HepG2 (cell line): ENCODE results near the gene PCBP1. TPM values are rescaled to one million over a fixed set of nuclear protein-coding genes. Genes with fewer than 3 reads are reported as not detected.

ENCODE experiments used
- BCL6 ChIP-seq: IDR thresholded peaks from 2 replicates; pipeline ENCODE4 v1.6.1; 2016; ENCODE audit warnings: missing genetic modification reagents, missing compliant biosample characterization
- FOXK2 ChIP-seq: fragments of 450-650 bp; IDR thresholded peaks from 2 replicates; pipeline ENCODE4 v1.6.1; 2016
- GPN1 ChIP-seq: sonication (generic); formaldehyde crosslinking; IDR thresholded peaks from 2 replicates; pipeline ENCODE4 v1.5.1; 2020; ENCODE audit warnings: missing genetic modification reagents, borderline replicate concordance
- HBP1 ChIP-seq: IDR thresholded peaks from 2 replicates; pipeline ENCODE4 v1.6.1; 2016; ENCODE audit warnings: low read depth, control low read depth
- HOXD1 ChIP-seq: sonication (generic); formaldehyde crosslinking; IDR thresholded peaks from 2 replicates; pipeline ENCODE4 v1.5.0; 2020; ENCODE audit warnings: missing genetic modification reagents
- KMT2B ChIP-seq: IDR thresholded peaks from 2 replicates; pipeline ENCODE4 v1.6.1; 2016; ENCODE audit warnings: missing genetic modification reagents, missing compliant biosample characterization
- NAIF1 ChIP-seq: sonication (generic); formaldehyde crosslinking; IDR thresholded peaks from 2 replicates; pipeline ENCODE4 v1.5.0; 2020; ENCODE audit warnings: mild to moderate bottlenecking, missing genetic modification reagents, borderline replicate concordance
- PAX8 ChIP-seq: sonication (generic); formaldehyde crosslinking; IDR thresholded peaks from 2 replicates; pipeline ENCODE4 v1.8.0; 2022; ENCODE audit warnings: mild to moderate bottlenecking, missing genetic modification reagents, borderline replicate concordance
- PBX2 ChIP-seq: IDR thresholded peaks from 2 replicates; pipeline ENCODE4 v1.6.1; 2016; ENCODE audit warnings: control low read depth
- PHF21A ChIP-seq: sonication (generic); formaldehyde crosslinking; IDR thresholded peaks from 2 replicates; pipeline ENCODE4 v1.5.0; 2020; ENCODE audit warnings: mild to moderate bottlenecking, missing genetic modification reagents
- SMARCC2 ChIP-seq: fragments of 450-650 bp; IDR thresholded peaks from 2 replicates; pipeline ENCODE4 v1.6.1; 2017; ENCODE audit warnings: antibody characterized with exemption, mild to moderate bottlenecking
- TIGD3 ChIP-seq: sonication (generic); formaldehyde crosslinking; IDR thresholded peaks from 2 replicates; pipeline ENCODE4 v1.5.1; 2020; ENCODE audit warnings: mild to moderate bottlenecking, missing genetic modification reagents, borderline replicate concordance
- ZBTB14 ChIP-seq: sonication (generic); formaldehyde crosslinking; IDR thresholded peaks from 2 replicates; pipeline ENCODE4 v1.4.0; 2020; ENCODE audit warnings: missing genetic modification reagents
- ZNF280B ChIP-seq: sonication (generic); formaldehyde crosslinking; IDR thresholded peaks from 2 replicates; pipeline ENCODE4 v1.5.0; 2020; ENCODE audit warnings: missing genetic modification reagents, mild to moderate bottlenecking, borderline replicate concordance
- ZNF639 ChIP-seq: conservative IDR thresholded peaks from 2 replicates; pipeline ENCODE4 v1.6.1; 2018; ENCODE audit warnings: missing genetic modification reagents
- ZNF780A ChIP-seq: sonication (generic); formaldehyde crosslinking; IDR thresholded peaks from 2 replicates; pipeline ENCODE4 v1.8.0; 2022; ENCODE audit warnings: mild to moderate bottlenecking, missing genetic modification reagents, moderate library complexity
- ZNF800 ChIP-seq: sonication (generic); formaldehyde crosslinking; IDR thresholded peaks from 2 replicates; pipeline ENCODE4 v1.4.0; 2020; ENCODE audit warnings: missing genetic modification reagents
- polyA plus RNA-seq, 8 experiments: library from polyadenylated mRNA; depleted of rRNA in 3 of 8; stranded (reverse) in 7 of 8; unstranded in 1 of 8; fragments of >200 nt; fragmentation: Illumina TruSeq in 4 of 8; extraction: Trizol in 4 of 8; gene quantifications; 2 replicates each; pipeline versions ENCODE4 v1.2.1 to v1.2.3, GENCODE V29; 2011 to 2016; ENCODE audit warnings: low read depth in 4 of 8, missing spikeins in 1 of 8, mixed read lengths in 1 of 8; ENCODE audit not compliant: insufficient read depth in 1 of 8
- total RNA-seq, 5 experiments: library from RNA; depleted of rRNA; stranded (reverse); fragments of >200 nt; fragmentation: Illumina TruSeq; extraction: Trizol; gene quantifications; 2 replicates each; pipeline ENCODE4 v1.2.3, GENCODE V29; 2016; ENCODE audit warnings: low read depth in 1 of 5

The PCBP1 gene
- total and polyA plus RNA-seq, 2 of the 13 experiments (the other 11 are each of a cell fraction or from before 2014, with no cell fraction given) = 32.0 to 137 TPM

- peak; percentile 79 for TF ChIP-seq BCL6 (CRISPR knock-in tag)
- no peak for TF ChIP-seq ZNF800 (CRISPR knock-in tag)
- TF ChIP-seq ZNF639 (CRISPR knock-in tag) = no peak; the same call in none of the 2 replicates
- no peak for TF ChIP-seq ZBTB14
- no peak for TF ChIP-seq GPN1 (CRISPR knock-in tag)
- TF ChIP-seq NAIF1 (CRISPR knock-in tag) = no peak
- peak; percentile 26 for TF ChIP-seq PBX2 (CRISPR knock-in tag)
- no peak for TF ChIP-seq PAX8
- TF ChIP-seq KMT2B (CRISPR knock-in tag) = peak; percentile 65
- TF ChIP-seq ZNF780A = no peak
- TF ChIP-seq HOXD1 = no peak; the same call in 1 of the 2 replicates
- peak; percentile 21; the same call in 1 of the 2 replicates for TF ChIP-seq FOXK2
- TF ChIP-seq TIGD3 (CRISPR knock-in tag) = no peak
- TF ChIP-seq SMARCC2 = no peak
- no peak; the same call in 1 of the 2 replicates for TF ChIP-seq PHF21A
- TF ChIP-seq ZNF280B (CRISPR knock-in tag) = no peak
- 0 out of 2 replicates have a peak, but pooled peaks have one; percentile 46 for TF ChIP-seq HBP1 (CRISPR knock-in tag)
These were observed 45.2 kb downstream of the PCBP1 start (continued) for GRCh38 chr2:70132244-70133126.
